M059J (cell line): Measurements from ENCODE around the gene EHMT2. TPM values are rescaled to one million over a fixed set of nuclear protein-coding genes. Genes with fewer than 3 reads are reported as not detected.
"Not testable (repeated sequence)": the region's sequence is repeated elsewhere in the genome, so short reads cannot be mapped to it uniquely, and the experiment has no call there.

Experiments
- DNase-seq: peaks from one replicate; pipeline ENCODE4 v3.0.0-alpha.2; 2012; ENCODE audit warnings: low read depth
- total RNA-seq: library from RNA; depleted of rRNA; stranded (reverse); fragments of >200 nt; shearing (Covaris generic); gene quantifications from 2 replicates; pipeline ENCODE4 v1.2.3, GENCODE V29; 2014; rRNA removed

Gene EHMT2
- 51.0 and 73.4 TPM in 2 replicates for total RNA-seq

- peak; percentile 87 for DNase-seq
These were observed at the start of gene EHMT2 for GRCh38 chr6:31897612-31898382. Gene EHMT2 (minus strand): TSS chr6:31897698. CDS start chr6:31897677, 21 bp downstream.

- no peak for DNase-seq
These were observed 49.7 kb upstream of the EHMT2 start for GRCh38 chr6:31947070-31947675.

GRCh38 chr6:31946370-31946885, 48.9 kb upstream of the EHMT2 start:
- DNase-seq, result no peak

- DNase-seq, result peak; percentile 95
These were observed 48.2 kb upstream of the EHMT2 start, which contains the start of gene CFB for GRCh38 chr6:31945507-31946369. Gene CFB (plus strand): TSS chr6:31946095. CDS start chr6:31946222, 127 bp downstream.

DNA sequence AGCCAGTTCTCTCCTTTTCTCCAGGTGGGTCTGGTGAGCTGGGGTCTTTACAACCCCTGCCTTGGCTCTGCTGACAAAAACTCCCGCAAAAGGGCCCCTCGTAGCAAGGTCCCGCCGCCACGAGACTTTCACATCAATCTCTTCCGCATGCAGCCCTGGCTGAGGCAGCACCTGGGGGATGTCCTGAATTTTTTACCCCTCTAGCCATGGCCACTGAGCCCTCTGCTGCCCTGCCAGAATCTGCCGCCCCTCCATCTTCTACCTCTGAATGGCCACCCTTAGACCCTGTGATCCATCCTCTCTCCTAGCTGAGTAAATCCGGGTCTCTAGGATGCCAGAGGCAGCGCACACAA, 47.6 kb upstream of the EHMT2 start:
- no peak for DNase-seq

DNA sequence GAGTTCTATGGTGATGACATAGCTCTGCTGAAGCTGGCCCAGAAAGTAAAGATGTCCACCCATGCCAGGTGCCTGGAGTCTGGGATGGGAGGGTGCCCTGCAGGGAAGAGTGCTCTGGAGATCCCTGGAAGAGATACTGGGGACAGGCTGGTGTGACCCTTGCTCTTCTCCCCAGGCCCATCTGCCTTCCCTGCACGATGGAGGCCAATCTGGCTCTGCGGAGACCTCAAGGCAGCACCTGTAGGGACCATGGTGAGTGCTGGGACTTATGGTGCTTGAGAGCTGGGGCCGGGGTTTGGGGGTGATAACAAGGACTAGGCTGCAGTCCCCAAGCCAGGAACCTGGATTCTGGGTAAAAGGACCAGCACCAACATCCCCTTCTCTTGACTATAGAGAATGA, 46.2 kb upstream of the EHMT2 start:
- DNase-seq, result no peak

- peak; percentile 67 for DNase-seq
These were observed 42.8 kb upstream of the EHMT2 start for GRCh38 chr6:31940256-31940664.

- DNase-seq, result no peak
These were observed 38.3 kb upstream of the EHMT2 start for GRCh38 chr6:31935823-31936222.

GRCh38 chr6:31935021-31935420, 37.5 kb upstream of the EHMT2 start:
- DNase-seq, result no peak

DNA sequence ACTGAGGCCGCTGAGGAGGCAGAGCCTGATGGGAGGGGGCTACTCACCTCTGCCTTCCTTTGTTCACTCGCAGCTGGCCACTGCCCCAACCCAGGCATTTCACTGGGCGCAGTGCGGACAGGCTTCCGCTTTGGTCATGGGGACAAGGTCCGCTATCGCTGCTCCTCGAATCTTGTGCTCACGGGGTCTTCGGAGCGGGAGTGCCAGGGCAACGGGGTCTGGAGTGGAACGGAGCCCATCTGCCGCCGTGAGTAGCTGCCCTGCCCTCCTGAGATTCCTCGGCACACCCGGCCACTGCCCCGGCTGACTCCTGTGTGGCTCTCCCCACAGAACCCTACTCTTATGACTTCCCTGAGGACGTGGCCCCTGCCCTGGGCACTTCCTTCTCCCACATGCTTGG, 36.0 kb upstream of the EHMT2 start:
- DNase-seq, result no peak

DNA sequence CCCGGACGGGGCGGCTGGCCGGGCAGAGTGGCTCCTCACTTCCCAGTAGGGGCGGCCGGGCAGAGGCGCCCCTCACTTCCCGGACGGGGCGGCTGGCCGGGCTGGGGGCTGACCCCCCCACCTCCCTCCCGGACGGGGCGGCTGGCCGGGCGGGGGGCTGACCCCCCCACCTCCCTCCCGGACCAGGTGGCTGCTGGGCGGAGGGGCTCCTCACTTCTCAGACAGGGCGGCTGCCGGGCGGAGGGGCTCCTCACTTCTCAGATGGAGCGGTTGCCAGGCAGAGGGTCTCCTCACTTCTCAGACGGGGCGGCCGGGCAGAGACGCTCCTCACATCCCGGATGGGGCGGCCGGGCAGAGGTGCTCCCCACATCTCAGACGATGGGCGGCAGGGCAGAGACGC, 34.6 kb upstream of the EHMT2 start:
- DNase-seq, result not testable (repeated sequence)

GRCh38 chr6:31930962-31931361, 33.5 kb upstream of the EHMT2 start:
- no peak for DNase-seq

DNA sequence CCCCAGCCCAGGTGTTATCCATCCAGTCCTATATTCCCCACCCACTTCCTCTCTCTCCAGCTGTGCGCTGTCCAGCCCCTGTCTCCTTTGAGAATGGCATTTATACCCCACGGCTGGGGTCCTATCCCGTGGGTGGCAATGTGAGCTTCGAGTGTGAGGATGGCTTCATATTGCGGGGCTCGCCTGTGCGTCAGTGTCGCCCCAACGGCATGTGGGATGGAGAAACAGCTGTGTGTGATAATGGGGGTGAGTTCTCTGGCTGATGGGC, 31.1 kb upstream of the EHMT2 start:
- DNase-seq, result no peak

DNA sequence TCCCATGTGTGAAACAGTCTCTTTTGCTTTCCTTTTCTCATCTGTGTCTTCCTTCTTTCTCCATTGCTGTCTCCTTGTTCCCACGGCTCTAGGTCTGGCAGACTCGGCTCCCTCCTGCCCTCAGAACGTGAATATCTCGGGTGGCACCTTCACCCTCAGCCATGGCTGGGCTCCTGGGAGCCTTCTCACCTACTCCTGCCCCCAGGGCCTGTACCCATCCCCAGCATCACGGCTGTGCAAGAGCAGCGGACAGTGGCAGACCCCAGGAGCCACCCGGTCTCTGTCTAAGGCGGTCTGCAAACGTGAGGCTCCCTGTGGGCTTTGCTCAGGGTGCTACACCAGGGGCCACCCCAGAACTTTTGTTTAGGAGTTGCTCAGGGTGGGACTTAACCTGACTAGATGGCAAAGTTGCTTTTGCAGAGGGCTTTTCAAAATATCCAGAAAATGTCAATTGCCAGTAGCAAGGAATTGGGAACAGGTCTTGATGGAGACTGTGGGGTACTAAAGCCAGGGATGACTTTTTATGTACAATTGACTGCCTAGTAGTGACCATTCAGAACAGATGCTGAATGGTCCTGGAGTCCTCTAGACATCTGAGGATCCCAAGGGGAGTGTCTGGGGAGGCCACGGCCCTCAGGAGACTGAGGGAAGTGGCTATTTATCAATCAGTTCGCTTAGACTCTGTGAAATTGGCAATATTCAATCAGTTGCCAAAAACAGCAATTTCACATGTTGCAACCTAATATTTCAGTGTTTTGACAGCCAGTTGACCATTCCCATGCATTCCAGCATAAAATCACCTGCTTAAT, 30.6 kb upstream of the EHMT2 start:
- no peak for DNase-seq

DNA sequence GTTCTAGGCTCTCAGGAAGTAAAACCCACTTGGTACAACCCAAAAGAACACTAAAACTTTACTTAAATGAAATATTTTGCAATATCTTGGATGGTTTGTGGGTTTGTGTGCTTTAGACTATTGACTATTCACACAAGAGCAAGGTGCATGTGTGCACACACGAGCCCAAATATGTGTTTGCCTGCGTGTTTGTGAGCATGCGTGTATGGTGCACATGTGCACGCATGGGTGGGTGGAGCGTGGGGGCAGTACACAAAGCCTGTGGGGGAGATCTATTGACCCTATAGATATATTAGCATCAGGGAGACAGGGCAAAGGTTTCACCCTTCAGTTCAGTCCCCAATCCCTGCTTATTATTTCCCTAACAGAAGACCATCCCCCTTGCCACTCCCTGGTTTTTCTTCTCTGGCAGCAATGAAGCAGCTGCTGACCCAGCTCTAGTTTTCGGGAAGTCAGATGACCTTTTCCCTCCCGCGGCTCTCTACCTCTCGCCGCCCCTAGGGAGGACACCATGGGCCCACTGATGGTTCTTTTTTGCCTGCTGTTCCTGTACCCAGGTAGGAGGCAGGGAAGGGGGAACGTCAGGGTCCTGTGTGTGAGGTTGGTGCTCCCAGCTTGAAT, 29.9 kb upstream of the EHMT2 start, which contains the start of gene C2:
Gene C2, plus strand, starts transcription at position 476 of the 621 bp plus-strand sequence. Its CDS starts 36 bp downstream, at position 512.
- DNase-seq, result no peak

- peak; percentile 30 for DNase-seq
These were observed 25.4 kb upstream of the EHMT2 start for GRCh38 chr6:31922942-31923341.

DNA sequence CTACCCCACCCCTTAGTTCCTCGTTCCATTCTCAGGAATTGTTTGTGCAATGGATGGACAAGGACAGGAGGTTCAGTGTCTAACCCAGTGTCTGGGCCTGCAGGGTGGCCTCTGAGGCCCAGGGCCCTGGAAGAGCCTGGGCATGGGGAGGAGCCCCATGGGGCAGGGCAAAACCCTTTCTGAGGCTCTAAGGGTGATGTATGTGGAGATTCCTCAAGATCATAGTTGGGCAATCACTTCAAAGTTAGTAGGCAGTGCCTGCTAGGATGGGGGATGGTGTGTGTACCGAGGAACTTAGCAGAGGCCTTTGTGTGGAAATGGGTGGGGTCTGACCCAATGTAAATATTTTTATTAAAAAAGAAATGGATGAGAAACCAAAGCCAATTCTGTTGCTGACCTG, 23.3 kb upstream of the EHMT2 start:
- DNase-seq, result no peak

DNA sequence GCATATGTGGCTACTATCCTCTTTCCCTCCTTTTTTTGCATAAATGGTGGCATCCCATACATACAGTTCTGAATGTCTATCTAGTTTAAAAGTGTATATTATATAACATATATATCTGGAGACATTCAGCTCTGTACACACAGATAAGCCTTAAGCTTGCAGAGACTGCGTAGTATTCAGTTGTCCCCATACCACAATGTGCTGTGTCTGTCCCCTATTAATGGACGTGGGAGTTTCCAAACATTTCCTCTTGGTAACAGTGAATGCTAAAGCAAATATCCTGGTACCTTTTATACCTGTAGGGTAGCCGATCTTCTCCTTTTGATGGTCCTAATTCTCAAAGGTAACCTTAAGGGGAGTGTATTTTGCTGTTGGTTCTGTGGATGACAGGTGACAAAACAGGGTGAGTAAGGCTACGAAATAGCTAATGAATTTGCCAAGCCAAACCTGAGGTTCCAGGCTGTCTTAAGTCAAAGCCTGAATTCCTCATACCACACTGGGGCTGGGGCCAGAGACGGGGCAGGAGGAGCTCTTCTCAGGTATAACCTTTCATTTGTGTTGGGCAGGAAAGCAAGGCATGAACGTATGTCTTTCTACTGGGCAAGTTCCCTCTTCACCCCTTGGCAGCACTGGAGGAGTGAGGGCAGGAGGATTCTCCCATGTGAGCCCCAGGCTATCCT, 22.3 kb upstream of the EHMT2 start:
- DNase-seq, result no peak

- DNase-seq, result peak; percentile 37
These were observed 20.7 kb upstream of the EHMT2 start for GRCh38 chr6:31918069-31918720.

GRCh38 chr6:31915756-31916155, 18.3 kb upstream of the EHMT2 start:
- no peak for DNase-seq
